ENCODE results near the gene SHMT2.

GRCh38 chr12:57181072-57181471, 48.4 kb upstream of the SHMT2 start:
- TF ChIP-seq EZH2 (IDR thresholded peaks at IDR 0.05; ENCODE audit: borderline replicate concordance, low read depth, low read length, severe bottlenecking) (no peak), CTCF (IDR thresholded peaks at IDR 0.05; ENCODE audit: extremely low read depth in 1 of 2, insufficient read depth in 1 of 2, low read depth in 1 of 2, low read length in 2 of 2) (no peak)
